Measurements from ENCODE around the gene KRTAP7-1.

The KRTAP7-1 gene

DNA sequence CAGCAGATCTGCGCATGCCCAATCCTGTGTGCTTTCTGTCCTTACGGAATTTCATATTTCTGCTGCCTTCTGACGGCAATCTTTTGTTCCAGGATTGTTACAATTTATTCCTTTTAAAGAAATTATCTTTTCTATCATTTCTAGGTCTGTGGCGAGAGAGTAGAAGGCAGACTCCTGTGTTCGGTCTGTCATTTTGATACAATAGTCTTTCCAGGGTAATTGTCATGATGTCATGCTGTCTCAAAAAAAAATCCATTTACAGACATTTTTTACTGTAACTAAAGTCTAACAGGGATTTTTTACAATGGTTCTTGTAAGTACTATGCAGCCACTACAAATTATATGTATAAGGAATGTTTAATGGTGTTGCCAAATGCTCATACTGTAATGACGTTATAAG, 9.0 kb upstream of the KRTAP7-1 start:
- H3K27me3 ChIP-seq (replicated peaks; ENCODE audit: control insufficient read depth, insufficient read depth, low read length): no peaks in the 10 kb centered on the region
- no peak overlapping the region for H3K4me3 ChIP-seq (replicated peaks; ENCODE audit: low read depth, low read length)
- DNase-seq (ENCODE audit: extremely low read depth, insufficient read length): no peak
- H3K36me3 ChIP-seq (ENCODE audit: control insufficient read depth, insufficient read depth, low read length): no peaks in the 10 kb centered on the region
- TF ChIP-seq, protein P1, sequence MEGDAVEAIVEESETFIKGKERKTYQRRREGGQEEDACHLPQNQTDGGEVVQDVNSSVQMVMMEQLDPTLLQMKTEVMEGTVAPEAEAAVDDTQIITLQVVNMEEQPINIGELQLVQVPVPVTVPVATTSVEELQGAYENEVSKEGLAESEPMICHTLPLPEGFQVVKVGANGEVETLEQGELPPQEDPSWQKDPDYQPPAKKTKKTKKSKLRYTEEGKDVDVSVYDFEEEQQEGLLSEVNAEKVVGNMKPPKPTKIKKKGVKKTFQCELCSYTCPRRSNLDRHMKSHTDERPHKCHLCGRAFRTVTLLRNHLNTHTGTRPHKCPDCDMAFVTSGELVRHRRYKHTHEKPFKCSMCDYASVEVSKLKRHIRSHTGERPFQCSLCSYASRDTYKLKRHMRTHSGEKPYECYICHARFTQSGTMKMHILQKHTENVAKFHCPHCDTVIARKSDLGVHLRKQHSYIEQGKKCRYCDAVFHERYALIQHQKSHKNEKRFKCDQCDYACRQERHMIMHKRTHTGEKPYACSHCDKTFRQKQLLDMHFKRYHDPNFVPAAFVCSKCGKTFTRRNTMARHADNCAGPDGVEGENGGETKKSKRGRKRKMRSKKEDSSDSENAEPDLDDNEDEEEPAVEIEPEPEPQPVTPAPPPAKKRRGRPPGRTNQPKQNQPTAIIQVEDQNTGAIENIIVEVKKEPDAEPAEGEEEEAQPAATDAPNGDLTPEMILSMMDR (IDR thresholded peaks at IDR 0.05; ENCODE audit: insufficient read depth, low read length, poor library complexity, severe bottlenecking): no peak

DNA sequence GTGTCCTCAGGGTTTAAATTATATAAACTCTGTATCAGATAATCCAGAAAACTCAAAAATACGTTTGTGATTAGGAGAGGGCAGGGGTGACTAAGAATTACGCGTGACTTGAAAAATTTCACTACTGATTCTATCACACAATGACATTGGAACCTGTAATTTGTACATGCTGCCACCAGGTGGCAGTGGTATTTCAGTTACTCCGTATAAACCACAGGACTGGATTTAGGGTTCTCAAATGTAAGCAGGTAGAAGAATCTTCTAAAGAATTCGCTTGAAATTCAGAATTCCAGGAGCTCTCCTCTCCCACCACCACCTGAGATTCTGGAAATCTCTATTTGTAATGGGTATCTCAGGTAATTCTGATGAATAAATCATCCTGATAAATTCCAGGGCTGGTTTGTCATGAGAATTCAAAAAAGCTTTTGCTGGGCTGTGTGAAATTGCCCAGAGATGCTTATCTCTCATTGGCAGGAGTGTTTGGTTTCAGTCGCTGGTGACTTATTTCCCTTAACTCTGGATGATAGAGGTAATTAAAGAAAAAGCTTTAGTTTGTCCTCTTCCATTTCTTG, 1.7 kb upstream of the KRTAP7-1 start:
- no peak overlapping the region for H3K4me3 ChIP-seq (replicated peaks; ENCODE audit: low read depth, low read length)
- TF ChIP-seq, protein P1 (IDR thresholded peaks at IDR 0.05; ENCODE audit: insufficient read depth, low read length, poor library complexity, severe bottlenecking): peak; percentile 61
- H3K36me3 ChIP-seq (ENCODE audit: control insufficient read depth, insufficient read depth, low read length): no peaks in the 10 kb centered on the region
- H3K27me3 ChIP-seq (replicated peaks; ENCODE audit: control insufficient read depth, insufficient read depth, low read length): no peaks in the 10 kb centered on the region
- DNase-seq (ENCODE audit: extremely low read depth, insufficient read length): no peak

DNA sequence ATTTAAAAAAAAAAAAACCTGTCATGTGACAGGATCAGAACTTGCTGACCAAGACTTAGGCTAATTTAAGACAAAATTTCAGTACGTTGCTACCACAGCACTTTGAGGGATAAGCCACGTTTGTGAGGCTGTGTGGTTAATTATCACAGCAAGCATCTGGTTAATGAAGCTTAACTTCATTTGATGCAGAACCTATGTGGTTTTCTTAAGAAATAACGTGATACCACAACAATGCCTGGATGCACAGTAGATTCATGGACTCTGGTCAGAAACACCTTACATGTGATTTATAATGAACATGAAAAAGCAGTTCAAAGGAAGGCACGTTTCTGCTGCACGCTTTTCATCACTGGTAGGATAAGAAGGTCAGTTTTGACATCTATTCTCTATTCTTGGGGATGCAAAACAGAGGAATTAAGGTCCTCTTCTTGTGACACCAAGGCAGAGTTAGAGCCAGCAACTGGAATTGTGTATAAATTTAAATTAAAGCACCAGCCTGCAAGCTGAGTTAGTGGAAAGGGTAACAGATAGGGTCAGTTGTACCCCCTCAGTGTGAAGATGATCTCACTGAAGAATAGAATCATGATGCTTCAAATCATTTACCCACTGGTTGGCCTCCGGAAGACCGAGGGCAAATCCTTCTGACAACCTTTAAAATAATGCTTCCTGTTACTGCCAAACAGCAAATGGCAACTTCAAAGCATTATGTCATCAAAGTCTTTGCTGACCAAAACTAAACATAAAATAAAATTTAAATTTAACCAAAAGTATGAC, 10.5 kb downstream of the KRTAP7-1 start:
- TF ChIP-seq, protein P1 (IDR thresholded peaks at IDR 0.05; ENCODE audit: insufficient read depth, low read length, poor library complexity, severe bottlenecking): no peak
- Histone ChIP-seq H3K36me3 (ENCODE audit: control insufficient read depth, insufficient read depth, low read length) (no peaks in the 10 kb centered on the region), H3K4me3 (replicated peaks; ENCODE audit: low read depth, low read length) (no peak overlapping the region), H3K27me3 (replicated peaks; ENCODE audit: control insufficient read depth, insufficient read depth, low read length) (no peaks in the 10 kb centered on the region)
- DNase-seq (ENCODE audit: extremely low read depth, insufficient read length): no peak

DNA sequence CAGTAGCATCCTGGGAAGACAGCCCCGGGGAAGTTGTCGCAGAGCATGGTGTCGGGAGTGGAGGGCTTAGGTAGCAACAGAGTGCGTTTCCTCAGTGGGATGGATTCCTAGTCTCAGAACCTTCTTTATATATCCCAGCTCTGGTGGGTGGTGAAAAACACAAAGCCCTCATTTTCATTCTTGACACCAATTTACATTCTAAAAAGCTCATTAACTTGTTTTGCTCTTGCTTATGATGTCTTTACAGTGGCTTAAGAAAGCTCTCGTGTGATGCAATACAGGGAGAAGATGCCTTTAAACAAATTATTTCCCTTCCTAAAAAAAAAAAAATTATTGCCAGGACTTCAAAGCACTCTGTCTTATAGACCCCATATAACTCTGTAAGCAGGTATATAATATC, 16.4 kb downstream of the KRTAP7-1 start, which contains the start of gene KRTAP8-1:
Gene KRTAP8-1 (minus strand): TSS at position 101 of the 400 bp plus-strand sequence. CDS start 54 bp downstream, at position 47.
- H3K27me3 ChIP-seq (replicated peaks; ENCODE audit: control insufficient read depth, insufficient read depth, low read length): 0 out of 2 replicates have a peak, but pooled peaks cover 2% of the 10 kb centered on the region
- H3K36me3 ChIP-seq (ENCODE audit: control insufficient read depth, insufficient read depth, low read length): no peaks in the 10 kb centered on the region
- no peak for DNase-seq (ENCODE audit: extremely low read depth, insufficient read length)
- H3K4me3 ChIP-seq (replicated peaks; ENCODE audit: low read depth, low read length): no peak within 1 kb of the TSS
- TF ChIP-seq, protein P1 (IDR thresholded peaks at IDR 0.05; ENCODE audit: insufficient read depth, low read length, poor library complexity, severe bottlenecking): no peak

DNA sequence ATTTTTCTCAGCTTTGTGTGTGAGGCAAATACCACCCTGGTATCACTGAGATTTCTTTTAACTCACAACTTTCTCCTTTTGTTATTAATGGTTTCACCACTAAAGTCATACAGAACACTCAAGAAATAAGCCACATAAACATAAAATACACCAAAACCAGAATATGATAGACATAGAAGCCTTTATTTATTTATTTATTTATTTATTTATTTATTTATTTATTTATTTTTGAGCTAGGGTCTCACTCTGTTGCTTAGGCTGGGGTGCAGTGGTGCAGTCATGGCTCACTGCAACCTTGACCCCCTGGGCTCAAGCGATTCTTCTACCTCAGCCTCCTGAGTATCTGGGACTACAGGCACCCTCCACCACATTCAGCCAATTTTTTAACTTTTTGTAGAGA, 29.0 kb downstream of the KRTAP7-1 start:
- no peaks in the 10 kb centered on the region for H3K36me3 ChIP-seq (ENCODE audit: control insufficient read depth, insufficient read depth, low read length)
- H3K27me3 ChIP-seq (replicated peaks; ENCODE audit: control insufficient read depth, insufficient read depth, low read length): no peaks in the 10 kb centered on the region
- H3K4me3 ChIP-seq (replicated peaks; ENCODE audit: low read depth, low read length): no peak overlapping the region
- TF ChIP-seq, protein P1 (IDR thresholded peaks at IDR 0.05; ENCODE audit: insufficient read depth, low read length, poor library complexity, severe bottlenecking): no peak
- no peak for DNase-seq (ENCODE audit: extremely low read depth, insufficient read length)
